ENCODE measurements around the gene KCNS3.

The KCNS3 gene

DNA sequence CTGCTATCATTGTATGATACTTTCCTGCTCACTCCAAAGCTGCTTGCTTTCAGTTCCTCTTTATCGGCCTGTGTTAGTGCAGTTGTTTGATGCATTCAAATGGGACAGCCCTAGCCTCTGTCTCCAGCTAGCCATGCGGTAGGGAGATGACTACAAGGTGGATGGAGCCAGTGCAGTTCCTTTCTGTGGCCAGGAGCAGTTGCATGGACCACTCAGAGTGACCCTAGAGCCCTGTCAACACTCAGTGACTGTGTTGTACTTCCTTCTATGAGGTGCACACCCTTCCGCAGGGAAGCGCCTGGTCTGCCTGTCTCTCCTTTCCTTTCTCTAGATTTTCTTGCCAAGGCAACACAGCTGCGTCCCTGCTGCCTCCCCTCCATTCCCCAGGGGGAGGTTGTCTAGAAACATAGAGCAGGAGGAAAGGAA lies 33.8 kb downstream of the KCNS3 start:
- Histone ChIP-seq H3K4me3 (replicated peaks; ENCODE audit: insufficient read depth, low read length) (no peak overlapping the region), H3K27ac (replicated peaks) (no peak overlapping the region), H3K27me3 (ENCODE audit: insufficient read depth, poor library complexity, severe bottlenecking) (peaks cover 3% of the 10 kb centered on the region)
- TF ChIP-seq, protein P1, sequence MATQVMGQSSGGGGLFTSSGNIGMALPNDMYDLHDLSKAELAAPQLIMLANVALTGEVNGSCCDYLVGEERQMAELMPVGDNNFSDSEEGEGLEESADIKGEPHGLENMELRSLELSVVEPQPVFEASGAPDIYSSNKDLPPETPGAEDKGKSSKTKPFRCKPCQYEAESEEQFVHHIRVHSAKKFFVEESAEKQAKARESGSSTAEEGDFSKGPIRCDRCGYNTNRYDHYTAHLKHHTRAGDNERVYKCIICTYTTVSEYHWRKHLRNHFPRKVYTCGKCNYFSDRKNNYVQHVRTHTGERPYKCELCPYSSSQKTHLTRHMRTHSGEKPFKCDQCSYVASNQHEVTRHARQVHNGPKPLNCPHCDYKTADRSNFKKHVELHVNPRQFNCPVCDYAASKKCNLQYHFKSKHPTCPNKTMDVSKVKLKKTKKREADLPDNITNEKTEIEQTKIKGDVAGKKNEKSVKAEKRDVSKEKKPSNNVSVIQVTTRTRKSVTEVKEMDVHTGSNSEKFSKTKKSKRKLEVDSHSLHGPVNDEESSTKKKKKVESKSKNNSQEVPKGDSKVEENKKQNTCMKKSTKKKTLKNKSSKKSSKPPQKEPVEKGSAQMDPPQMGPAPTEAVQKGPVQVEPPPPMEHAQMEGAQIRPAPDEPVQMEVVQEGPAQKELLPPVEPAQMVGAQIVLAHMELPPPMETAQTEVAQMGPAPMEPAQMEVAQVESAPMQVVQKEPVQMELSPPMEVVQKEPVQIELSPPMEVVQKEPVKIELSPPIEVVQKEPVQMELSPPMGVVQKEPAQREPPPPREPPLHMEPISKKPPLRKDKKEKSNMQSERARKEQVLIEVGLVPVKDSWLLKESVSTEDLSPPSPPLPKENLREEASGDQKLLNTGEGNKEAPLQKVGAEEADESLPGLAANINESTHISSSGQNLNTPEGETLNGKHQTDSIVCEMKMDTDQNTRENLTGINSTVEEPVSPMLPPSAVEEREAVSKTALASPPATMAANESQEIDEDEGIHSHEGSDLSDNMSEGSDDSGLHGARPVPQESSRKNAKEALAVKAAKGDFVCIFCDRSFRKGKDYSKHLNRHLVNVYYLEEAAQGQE (IDR thresholded peaks at IDR 0.05; ENCODE audit: insufficient replicate concordance, low read depth): no peak
- TF ChIP-seq SPI1 (IDR thresholded peaks at IDR 0.05; ENCODE audit: borderline replicate concordance, low read depth): peak; percentile 29; the same call in 1 of the 2 replicates
- no peak for DNase-seq (ENCODE audit: low read depth in 1 of 2, low spot score in 1 of 2)

DNA sequence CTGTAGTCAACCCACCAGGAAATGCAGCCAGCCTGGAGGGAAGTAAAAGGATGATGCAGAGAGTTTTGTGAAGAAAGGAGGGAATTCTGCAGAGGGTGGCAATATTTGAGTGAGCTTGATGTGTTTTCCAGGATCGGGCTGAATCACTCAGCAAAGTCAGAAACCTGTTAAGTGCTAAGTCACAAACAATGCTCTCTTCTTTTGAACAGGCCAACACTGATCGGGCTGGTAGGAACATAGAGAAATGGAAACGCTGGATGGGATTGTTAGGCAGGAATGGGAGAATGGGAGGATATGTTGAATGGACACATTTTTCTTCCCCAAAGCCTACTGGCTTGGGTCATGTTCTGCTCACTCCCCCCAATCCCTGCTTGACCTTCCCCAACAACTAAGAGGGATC lies 36.6 kb downstream of the KCNS3 start:
- Histone ChIP-seq H3K27ac (replicated peaks) (no peak overlapping the region), H3K27me3 (ENCODE audit: insufficient read depth, poor library complexity, severe bottlenecking) (peaks cover 3% of the 10 kb centered on the region), H3K4me3 (replicated peaks; ENCODE audit: insufficient read depth, low read length) (no peak overlapping the region)
- DNase-seq (ENCODE audit: low read depth in 1 of 2, low spot score in 1 of 2): no peak
- TF ChIP-seq GABPA (IDR thresholded peaks at IDR 0.05; ENCODE audit: low read depth) (no peak), SPI1 (IDR thresholded peaks at IDR 0.05; ENCODE audit: borderline replicate concordance, low read depth) (no peak), POLR2AphosphoS5 (IDR thresholded peaks at IDR 0.05; ENCODE audit: low read depth) (no peak)
- TF ChIP-seq, protein P1 (IDR thresholded peaks at IDR 0.05; ENCODE audit: insufficient replicate concordance, low read depth): no peak
- TF ChIP-seq, protein P2, sequence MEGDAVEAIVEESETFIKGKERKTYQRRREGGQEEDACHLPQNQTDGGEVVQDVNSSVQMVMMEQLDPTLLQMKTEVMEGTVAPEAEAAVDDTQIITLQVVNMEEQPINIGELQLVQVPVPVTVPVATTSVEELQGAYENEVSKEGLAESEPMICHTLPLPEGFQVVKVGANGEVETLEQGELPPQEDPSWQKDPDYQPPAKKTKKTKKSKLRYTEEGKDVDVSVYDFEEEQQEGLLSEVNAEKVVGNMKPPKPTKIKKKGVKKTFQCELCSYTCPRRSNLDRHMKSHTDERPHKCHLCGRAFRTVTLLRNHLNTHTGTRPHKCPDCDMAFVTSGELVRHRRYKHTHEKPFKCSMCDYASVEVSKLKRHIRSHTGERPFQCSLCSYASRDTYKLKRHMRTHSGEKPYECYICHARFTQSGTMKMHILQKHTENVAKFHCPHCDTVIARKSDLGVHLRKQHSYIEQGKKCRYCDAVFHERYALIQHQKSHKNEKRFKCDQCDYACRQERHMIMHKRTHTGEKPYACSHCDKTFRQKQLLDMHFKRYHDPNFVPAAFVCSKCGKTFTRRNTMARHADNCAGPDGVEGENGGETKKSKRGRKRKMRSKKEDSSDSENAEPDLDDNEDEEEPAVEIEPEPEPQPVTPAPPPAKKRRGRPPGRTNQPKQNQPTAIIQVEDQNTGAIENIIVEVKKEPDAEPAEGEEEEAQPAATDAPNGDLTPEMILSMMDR (IDR thresholded peaks at IDR 0.05; ENCODE audit: insufficient read depth, low read length): no peak

DNA sequence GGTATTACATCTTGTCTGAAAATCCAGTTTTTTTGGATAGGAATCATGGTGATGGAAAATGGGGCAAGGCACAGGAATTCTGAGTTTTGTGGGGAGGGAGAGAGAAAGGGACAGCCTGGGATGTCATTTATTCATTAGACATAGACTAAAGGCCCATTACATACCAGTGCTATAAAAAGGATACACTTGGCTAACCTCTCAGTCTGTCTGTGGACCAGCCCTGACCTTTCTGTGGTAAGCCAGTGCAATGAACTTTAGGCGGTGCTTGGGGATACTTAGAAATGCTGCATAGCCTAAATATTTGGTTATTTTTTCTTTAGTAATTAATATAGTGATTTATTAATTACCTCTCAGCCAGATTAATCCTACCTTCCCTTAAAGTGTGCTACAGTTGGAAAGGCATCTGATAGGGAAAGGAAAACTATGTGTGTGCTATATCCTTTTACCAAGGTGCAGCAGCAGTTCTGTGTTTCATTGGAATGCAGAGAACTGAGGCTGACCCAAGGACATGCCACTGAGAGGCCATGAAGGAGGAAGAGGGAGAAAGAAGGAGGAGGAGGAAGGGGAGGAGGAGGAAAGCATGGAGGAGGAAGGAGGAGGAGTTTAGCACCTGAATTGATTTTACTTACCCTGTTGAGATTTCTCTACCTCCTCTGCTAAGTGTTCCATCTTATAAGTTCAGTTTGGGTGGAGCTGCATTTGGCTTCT lies 37.5 kb downstream of the KCNS3 start:
- Histone ChIP-seq H3K27ac (replicated peaks) (no peak overlapping the region), H3K27me3 (ENCODE audit: insufficient read depth, poor library complexity, severe bottlenecking) (peaks cover 3% of the 10 kb centered on the region), H3K4me3 (replicated peaks; ENCODE audit: insufficient read depth, low read length) (no peak overlapping the region)
- no peak for DNase-seq (ENCODE audit: low read depth in 1 of 2, low spot score in 1 of 2)
- no peak for TF ChIP-seq GABPA (IDR thresholded peaks at IDR 0.05; ENCODE audit: low read depth)
- TF ChIP-seq, protein P2 (IDR thresholded peaks at IDR 0.05; ENCODE audit: insufficient read depth, low read length): no peak
- TF ChIP-seq, protein P1 (IDR thresholded peaks at IDR 0.05; ENCODE audit: insufficient replicate concordance, low read depth): no peak
- no peak for TF ChIP-seq SPI1 (IDR thresholded peaks at IDR 0.05; ENCODE audit: borderline replicate concordance, low read depth)
- TF ChIP-seq POLR2AphosphoS5 (IDR thresholded peaks at IDR 0.05; ENCODE audit: low read depth): no peak

All from HL-60 (cell line).